B cell (primary cell): ENCODE measurements around the gene GAK.

Source experiments
- EZH2 ChIP-seq: IDR thresholded peaks from 2 replicates; pipeline ENCODE4 v1.6.1; 2012; ENCODE audit warnings: borderline replicate concordance, low read depth, mild to moderate bottlenecking, moderate library complexity, low read length; ENCODE audit not compliant: insufficient read depth, poor library complexity, severe bottlenecking
- TF ChIP-seq, protein P1 (sequence below): fragments of 200-600 bp; IDR thresholded peaks from one replicate; pipeline ENCODE4 v1.8.0; 2022; ENCODE audit warnings: antibody characterized with exemption, mild to moderate bottlenecking

GRCh38 chr4:965048-965765, 33.1 kb upstream of the GAK start:
- TF ChIP-seq, protein P1, sequence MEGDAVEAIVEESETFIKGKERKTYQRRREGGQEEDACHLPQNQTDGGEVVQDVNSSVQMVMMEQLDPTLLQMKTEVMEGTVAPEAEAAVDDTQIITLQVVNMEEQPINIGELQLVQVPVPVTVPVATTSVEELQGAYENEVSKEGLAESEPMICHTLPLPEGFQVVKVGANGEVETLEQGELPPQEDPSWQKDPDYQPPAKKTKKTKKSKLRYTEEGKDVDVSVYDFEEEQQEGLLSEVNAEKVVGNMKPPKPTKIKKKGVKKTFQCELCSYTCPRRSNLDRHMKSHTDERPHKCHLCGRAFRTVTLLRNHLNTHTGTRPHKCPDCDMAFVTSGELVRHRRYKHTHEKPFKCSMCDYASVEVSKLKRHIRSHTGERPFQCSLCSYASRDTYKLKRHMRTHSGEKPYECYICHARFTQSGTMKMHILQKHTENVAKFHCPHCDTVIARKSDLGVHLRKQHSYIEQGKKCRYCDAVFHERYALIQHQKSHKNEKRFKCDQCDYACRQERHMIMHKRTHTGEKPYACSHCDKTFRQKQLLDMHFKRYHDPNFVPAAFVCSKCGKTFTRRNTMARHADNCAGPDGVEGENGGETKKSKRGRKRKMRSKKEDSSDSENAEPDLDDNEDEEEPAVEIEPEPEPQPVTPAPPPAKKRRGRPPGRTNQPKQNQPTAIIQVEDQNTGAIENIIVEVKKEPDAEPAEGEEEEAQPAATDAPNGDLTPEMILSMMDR: no peak
- no peak for TF ChIP-seq EZH2
